ENCODE measurements around the gene GBGT1. TPM values are rescaled to one million over a fixed set of nuclear protein-coding genes. Genes with fewer than 3 reads are reported as not detected.
A peak's percentile ranks its signal among the peaks of the same experiment; 100 is the strongest.

The GBGT1 gene
- total RNA-seq, 1 donor = 3.3 TPM

- H3K36me3 ChIP-seq (ENCODE audit: insufficient read depth, low read length) = peaks cover 15% of the 10 kb centered on the region
- no peaks in the 10 kb centered on the region for H3K4me1 ChIP-seq (ENCODE audit: insufficient read depth, low read length)
- H3K9me3 ChIP-seq (ENCODE audit: low read depth, low read length) = no peaks in the 10 kb centered on the region
- no peak overlapping the region for H3K4me2 ChIP-seq (ENCODE audit: insufficient read depth, low read length)
- TF ChIP-seq, protein P1, sequence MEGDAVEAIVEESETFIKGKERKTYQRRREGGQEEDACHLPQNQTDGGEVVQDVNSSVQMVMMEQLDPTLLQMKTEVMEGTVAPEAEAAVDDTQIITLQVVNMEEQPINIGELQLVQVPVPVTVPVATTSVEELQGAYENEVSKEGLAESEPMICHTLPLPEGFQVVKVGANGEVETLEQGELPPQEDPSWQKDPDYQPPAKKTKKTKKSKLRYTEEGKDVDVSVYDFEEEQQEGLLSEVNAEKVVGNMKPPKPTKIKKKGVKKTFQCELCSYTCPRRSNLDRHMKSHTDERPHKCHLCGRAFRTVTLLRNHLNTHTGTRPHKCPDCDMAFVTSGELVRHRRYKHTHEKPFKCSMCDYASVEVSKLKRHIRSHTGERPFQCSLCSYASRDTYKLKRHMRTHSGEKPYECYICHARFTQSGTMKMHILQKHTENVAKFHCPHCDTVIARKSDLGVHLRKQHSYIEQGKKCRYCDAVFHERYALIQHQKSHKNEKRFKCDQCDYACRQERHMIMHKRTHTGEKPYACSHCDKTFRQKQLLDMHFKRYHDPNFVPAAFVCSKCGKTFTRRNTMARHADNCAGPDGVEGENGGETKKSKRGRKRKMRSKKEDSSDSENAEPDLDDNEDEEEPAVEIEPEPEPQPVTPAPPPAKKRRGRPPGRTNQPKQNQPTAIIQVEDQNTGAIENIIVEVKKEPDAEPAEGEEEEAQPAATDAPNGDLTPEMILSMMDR (IDR thresholded peaks at IDR 0.05; ENCODE audit: extremely low read depth, low read depth, low read length) = no peak
- DNase-seq (ENCODE audit: insufficient read length, low spot score, missing footprints) = peak; percentile 41
- H2AFZ ChIP-seq (ENCODE audit: low read length) = no peak overlapping the region
- H3K79me2 ChIP-seq (ENCODE audit: insufficient read depth, low read length) = no peaks in the 10 kb centered on the region
- H3K27me3 ChIP-seq (ENCODE audit: insufficient read depth, low read length) = no peaks in the 10 kb centered on the region
- no peak overlapping the region for H3K4me3 ChIP-seq (ENCODE audit: insufficient read depth, low read length)
- no peak overlapping the region for H3K27ac ChIP-seq (ENCODE audit: low read depth, low read length)
- H4K20me1 ChIP-seq (ENCODE audit: insufficient read depth, low read length) = peaks cover 19% of the 10 kb centered on the region
Measured at GRCh38 chr9:133107245-133107722, 56.4 kb downstream of the GBGT1 start.

GRCh38 chr9:133106511-133107244, 57.0 kb downstream of the GBGT1 start:
- H3K27ac ChIP-seq (ENCODE audit: low read depth, low read length) = no peak overlapping the region
- peaks cover 15% of the 10 kb centered on the region for H4K20me1 ChIP-seq (ENCODE audit: insufficient read depth, low read length)
- no peak overlapping the region for H3K4me3 ChIP-seq (ENCODE audit: insufficient read depth, low read length)
- no peak overlapping the region for H2AFZ ChIP-seq (ENCODE audit: low read length)
- TF ChIP-seq, protein P1 (IDR thresholded peaks at IDR 0.05; ENCODE audit: extremely low read depth, low read depth, low read length) = no peak
- H3K4me1 ChIP-seq (ENCODE audit: insufficient read depth, low read length) = no peaks in the 10 kb centered on the region
- peak; percentile 79 for DNase-seq (ENCODE audit: insufficient read length, low spot score, missing footprints)
- no peak overlapping the region for H3K4me2 ChIP-seq (ENCODE audit: insufficient read depth, low read length)
- no peaks in the 10 kb centered on the region for H3K9me3 ChIP-seq (ENCODE audit: low read depth, low read length)
- no peaks in the 10 kb centered on the region for H3K27me3 ChIP-seq (ENCODE audit: insufficient read depth, low read length)
- peaks cover 19% of the 10 kb centered on the region for H3K36me3 ChIP-seq (ENCODE audit: insufficient read depth, low read length)
- H3K79me2 ChIP-seq (ENCODE audit: insufficient read depth, low read length) = no peaks in the 10 kb centered on the region

GRCh38 chr9:133105461-133105770, 58.3 kb downstream of the GBGT1 start:
- Histone ChIP-seq H3K27me3 (ENCODE audit: insufficient read depth, low read length) (no peaks in the 10 kb centered on the region), H3K4me2 (ENCODE audit: insufficient read depth, low read length) (no peak overlapping the region), H2AFZ (ENCODE audit: low read length) (no peak overlapping the region), H3K79me2 (ENCODE audit: insufficient read depth, low read length) (no peaks in the 10 kb centered on the region), H4K20me1 (ENCODE audit: insufficient read depth, low read length) (peaks cover 13% of the 10 kb centered on the region), H3K4me1 (ENCODE audit: insufficient read depth, low read length) (no peaks in the 10 kb centered on the region), H3K4me3 (ENCODE audit: insufficient read depth, low read length) (no peak overlapping the region), H3K36me3 (ENCODE audit: insufficient read depth, low read length) (peaks cover 29% of the 10 kb centered on the region), H3K9me3 (ENCODE audit: low read depth, low read length) (no peaks in the 10 kb centered on the region), H3K27ac (ENCODE audit: low read depth, low read length) (no peak overlapping the region)
- TF ChIP-seq, protein P1 (IDR thresholded peaks at IDR 0.05; ENCODE audit: extremely low read depth, low read depth, low read length) = no peak
- DNase-seq (ENCODE audit: insufficient read length, low spot score, missing footprints) = peak; percentile 77

DNA sequence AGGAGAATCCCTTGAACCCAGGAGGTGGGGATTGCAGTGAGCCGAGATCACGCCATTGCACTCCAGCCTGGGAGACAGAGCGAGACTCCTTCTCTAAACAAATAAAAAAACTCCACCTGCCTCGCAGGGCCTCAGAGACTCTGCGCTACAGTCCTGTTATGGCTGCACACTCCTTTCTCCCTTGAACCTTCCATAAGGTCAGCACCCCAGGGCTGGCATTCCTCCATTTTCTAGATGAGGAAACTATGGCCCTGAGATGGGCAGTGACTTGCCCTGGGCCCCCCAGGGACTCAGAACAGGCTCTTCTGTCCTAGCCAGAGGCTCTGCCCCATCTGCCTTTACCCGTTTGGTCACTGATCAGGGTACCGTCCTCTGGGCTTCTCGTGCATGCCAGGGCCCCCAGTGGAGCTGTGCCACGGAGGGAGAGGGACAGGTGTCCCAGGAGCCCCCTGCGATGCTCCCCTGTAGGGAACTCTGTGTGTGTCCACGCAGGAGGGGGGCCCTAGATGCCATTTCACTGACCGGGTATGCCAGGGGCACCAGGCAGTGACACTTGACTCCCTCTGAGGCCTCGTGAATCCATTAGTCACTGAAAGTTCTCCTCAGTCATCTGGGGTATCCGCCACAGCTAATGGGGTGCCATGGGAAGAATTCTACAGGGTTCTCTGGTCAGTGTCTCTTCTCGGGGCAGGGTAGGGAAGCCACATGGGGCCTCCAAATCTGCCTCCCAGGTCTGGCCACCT, 58.8 kb downstream of the GBGT1 start:
- DNase-seq (ENCODE audit: insufficient read length, low spot score, missing footprints) = peak; percentile 62
- no peak overlapping the region for H3K4me3 ChIP-seq (ENCODE audit: insufficient read depth, low read length)
- H3K27me3 ChIP-seq (ENCODE audit: insufficient read depth, low read length) = no peaks in the 10 kb centered on the region
- H4K20me1 ChIP-seq (ENCODE audit: insufficient read depth, low read length) = peaks cover 13% of the 10 kb centered on the region
- no peaks in the 10 kb centered on the region for H3K9me3 ChIP-seq (ENCODE audit: low read depth, low read length)
- H3K4me1 ChIP-seq (ENCODE audit: insufficient read depth, low read length) = no peaks in the 10 kb centered on the region
- H3K36me3 ChIP-seq (ENCODE audit: insufficient read depth, low read length) = peaks cover 32% of the 10 kb centered on the region
- TF ChIP-seq, protein P1 (IDR thresholded peaks at IDR 0.05; ENCODE audit: extremely low read depth, low read depth, low read length) = no peak
- no peak overlapping the region for H2AFZ ChIP-seq (ENCODE audit: low read length)
- no peak overlapping the region for H3K27ac ChIP-seq (ENCODE audit: low read depth, low read length)
- no peak overlapping the region for H3K4me2 ChIP-seq (ENCODE audit: insufficient read depth, low read length)
- no peaks in the 10 kb centered on the region for H3K79me2 ChIP-seq (ENCODE audit: insufficient read depth, low read length)
